Measurements from ENCODE around the gene MYO1A.

Gene MYO1A

GRCh38 chr12:57040750-57041149 lies 9.2 kb downstream of the MYO1A start:
- Histone ChIP-seq H3K4me3 (ENCODE audit: low read depth, low read length) (no peak overlapping the region), H3K27ac (ENCODE audit: extremely low read depth, low read depth, low read length) (no peak overlapping the region), H3K36me3 (ENCODE audit: control insufficient read depth in 2 of 2, insufficient read depth in 1 of 2, low read length in 2 of 2) (no peaks in the 10 kb centered on the region), H3K9me3 (ENCODE audit: control insufficient read depth, insufficient read depth, low read depth, low read length) (no peaks in the 10 kb centered on the region), H3K4me1 (ENCODE audit: control insufficient read depth, insufficient read depth, low read length) (no peaks in the 10 kb centered on the region)
- ChIA-PET POLR2A (interaction anchor here (1.2 kb wide), 1 partner anchor 9 kb away, joined by 3 read pairs; no protein-coding TSS in a partner anchor), CTCF (interaction anchor here (0.7 to 1.7 kb wide), 7 partner anchors 20 to 72 kb away, joined by 3 to 7 read pairs (median 4); no protein-coding TSS in a partner anchor)
- no peak for TF ChIP-seq ZNF529 (tag by site-specific recombination; IDR thresholded peaks at IDR 0.05; ENCODE audit: insufficient replicate concordance)
- no peak for TF ChIP-seq ZNF16 (tag by site-specific recombination; IDR thresholded peaks at IDR 0.05; ENCODE audit: low read depth)
- no peak for TF ChIP-seq ZNF777 (tag by site-specific recombination; IDR thresholded peaks at IDR 0.05; ENCODE audit: borderline replicate concordance)
- TF ChIP-seq ZNF544 (tag by site-specific recombination; IDR thresholded peaks at IDR 0.05): no peak
- no peak for TF ChIP-seq REPIN1 (tag by site-specific recombination; IDR thresholded peaks at IDR 0.05; ENCODE audit: low read depth)
- no peak for TF ChIP-seq ZFP41 (tag by site-specific recombination; IDR thresholded peaks at IDR 0.05; ENCODE audit: borderline replicate concordance)
- no peak for TF ChIP-seq ZNF600 (tag by site-specific recombination; IDR thresholded peaks at IDR 0.05)

- TF ChIP-seq ZNF660 (tag by site-specific recombination; IDR thresholded peaks at IDR 0.05): no peak
- TF ChIP-seq, protein P1, sequence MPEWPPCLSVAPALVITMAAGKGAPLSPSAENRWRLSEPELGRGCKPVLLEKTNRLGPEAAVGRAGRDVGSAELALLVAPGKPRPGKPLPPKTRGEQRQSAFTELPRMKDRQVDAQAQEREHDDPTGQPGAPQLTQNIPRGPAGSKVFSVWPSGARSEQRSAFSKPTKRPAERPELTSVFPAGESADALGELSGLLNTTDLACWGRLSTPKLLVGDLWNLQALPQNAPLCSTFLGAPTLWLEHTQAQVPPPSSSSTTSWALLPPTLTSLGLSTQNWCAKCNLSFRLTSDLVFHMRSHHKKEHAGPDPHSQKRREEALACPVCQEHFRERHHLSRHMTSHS (tag by site-specific recombination; IDR thresholded peaks at IDR 0.05): no peak
- TF ChIP-seq ZNF791 (tag by site-specific recombination; IDR thresholded peaks at IDR 0.05): no peak
- no peak for TF ChIP-seq ZNF350 (tag by site-specific recombination; IDR thresholded peaks at IDR 0.05)
- no peak for TF ChIP-seq ZNF555 (tag by site-specific recombination; conservative IDR thresholded peaks at IDR 0.05)
- TF ChIP-seq ZNF707 (tag by site-specific recombination; IDR thresholded peaks at IDR 0.05): no peak
- no peak for TF ChIP-seq ZNF76 (tag by site-specific recombination; IDR thresholded peaks at IDR 0.05; ENCODE audit: borderline replicate concordance, low read depth)
- TF ChIP-seq GLIS2 (tag by site-specific recombination; IDR thresholded peaks at IDR 0.05): no peak
- TF ChIP-seq, protein P2, sequence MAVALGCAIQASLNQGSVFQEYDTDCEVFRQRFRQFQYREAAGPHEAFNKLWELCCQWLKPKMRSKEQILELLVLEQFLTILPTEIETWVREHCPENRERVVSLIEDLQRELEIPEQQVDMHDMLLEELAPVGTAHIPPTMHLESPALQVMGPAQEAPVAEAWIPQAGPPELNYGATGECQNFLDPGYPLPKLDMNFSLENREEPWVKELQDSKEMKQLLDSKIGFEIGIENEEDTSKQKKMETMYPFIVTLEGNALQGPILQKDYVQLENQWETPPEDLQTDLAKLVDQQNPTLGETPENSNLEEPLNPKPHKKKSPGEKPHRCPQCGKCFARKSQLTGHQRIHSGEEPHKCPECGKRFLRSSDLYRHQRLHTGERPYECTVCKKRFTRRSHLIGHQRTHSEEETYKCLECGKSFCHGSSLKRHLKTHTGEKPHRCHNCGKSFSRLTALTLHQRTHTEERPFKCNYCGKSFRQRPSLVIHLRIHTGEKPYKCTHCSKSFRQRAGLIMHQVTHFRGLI (tag by site-specific recombination; IDR thresholded peaks at IDR 0.05): no peak
- no peak for TF ChIP-seq FEZF1 (tag by site-specific recombination; IDR thresholded peaks at IDR 0.05)
- no peak for TF ChIP-seq PRDM1 (tag by site-specific recombination; IDR thresholded peaks at IDR 0.05)
- TF ChIP-seq ZSCAN16 (tag by site-specific recombination; IDR thresholded peaks at IDR 0.05): no peak
- no peak for TF ChIP-seq ZNF391 (tag by site-specific recombination; IDR thresholded peaks at IDR 0.05; ENCODE audit: borderline replicate concordance, low read depth)
- TF ChIP-seq SCRT1 (tag by site-specific recombination; IDR thresholded peaks at IDR 0.05; ENCODE audit: borderline replicate concordance): no peak
- no peak for TF ChIP-seq SP2 (tag by site-specific recombination; IDR thresholded peaks at IDR 0.05)
- TF ChIP-seq ZNF302 (tag by site-specific recombination; IDR thresholded peaks at IDR 0.05; ENCODE audit: low read depth): no peak
- TF ChIP-seq ZFP41 (tag by site-specific recombination; IDR thresholded peaks at IDR 0.05; ENCODE audit: borderline replicate concordance): no peak
- TF ChIP-seq ZNF274 (IDR thresholded peaks at IDR 0.05; ENCODE audit: low read length): no peak
- no peak for TF ChIP-seq ZNF274 (tag by site-specific recombination; IDR thresholded peaks at IDR 0.05; ENCODE audit: borderline replicate concordance)
- no peak for TF ChIP-seq ZNF473 (tag by site-specific recombination; IDR thresholded peaks at IDR 0.05)
- Histone ChIP-seq H3K36me3 (ENCODE audit: control insufficient read depth in 2 of 2, insufficient read depth in 1 of 2, low read length in 2 of 2) (no peaks in the 10 kb centered on the region), H3K27ac (ENCODE audit: extremely low read depth, low read depth, low read length) (no peak overlapping the region), H3K4me3 (ENCODE audit: low read depth, low read length) (no peak overlapping the region), H3K4me1 (ENCODE audit: control insufficient read depth, insufficient read depth, low read length) (no peaks in the 10 kb centered on the region), H3K9me3 (ENCODE audit: control insufficient read depth, insufficient read depth, low read depth, low read length) (no peaks in the 10 kb centered on the region)
- CTCF ChIA-PET: interaction anchor here (0.7 to 1.7 kb wide), 5 partner anchors 20 to 72 kb away, joined by 3 to 7 read pairs (median 4); no protein-coding TSS in a partner anchor
- POLR2A ChIA-PET: no interaction called here
These were observed 9.7 kb downstream of the MYO1A start for GRCh38 chr12:57040211-57040610.

All from HEK293 (cell line).